KMS-11 (cell line): ENCODE results near the gene INO80B.

Experiments
- H2AFZ ChIP-seq: fragments of 200-600 bp; sonication (generic); 2 replicates; pipeline ENCODE4 v1.6.1; 2016; ENCODE audit warnings: antibody characterized with exemption, mixed run types, low read depth
- H3K27ac ChIP-seq: fragments of 200-600 bp; sonication (generic); 2 replicates; pipeline ENCODE4 v1.6.1; 2016; ENCODE audit warnings: mild to moderate bottlenecking, mixed run types
- H3K27me3 ChIP-seq: fragments of 200-600 bp; sonication (generic); 2 replicates; pipeline ENCODE4 v1.6.1; 2017; ENCODE audit warnings: mild to moderate bottlenecking, low read depth, mixed run types, moderate library complexity; ENCODE audit not compliant: insufficient read depth
- H3K36me3 ChIP-seq: fragments of 200-600 bp; sonication (generic); 2 replicates; pipeline ENCODE4 v1.6.1; 2017; ENCODE audit warnings: mild to moderate bottlenecking, mixed run types; ENCODE audit not compliant: insufficient read depth
- H3K4me1 ChIP-seq: fragments of 200-600 bp; sonication (generic); 2 replicates; pipeline ENCODE4 v1.6.1; 2016; ENCODE audit warnings: mild to moderate bottlenecking, low read depth, mixed run types; ENCODE audit not compliant: poor library complexity, severe bottlenecking
- H3K4me2 ChIP-seq: fragments of 200-600 bp; sonication (generic); 2 replicates; pipeline ENCODE4 v1.7.0; 2016; ENCODE audit warnings: mild to moderate bottlenecking, mixed run types
- H3K4me3 ChIP-seq: fragments of 200-600 bp; sonication (generic); IDR thresholded peaks from 2 replicates; pipeline ENCODE4 v1.6.1; 2017; ENCODE audit warnings: low read depth, low read length, mixed read lengths; ENCODE audit not compliant: insufficient read depth
- H3K79me2 ChIP-seq: fragments of 200-600 bp; sonication (generic); 2 replicates; pipeline ENCODE4 v1.6.1; 2016; ENCODE audit warnings: low read depth, mixed run types; ENCODE audit not compliant: insufficient read depth
- H3K9ac ChIP-seq: fragments of 200-600 bp; sonication (generic); 2 replicates; pipeline ENCODE4 v1.6.1; 2016; ENCODE audit warnings: mild to moderate bottlenecking, mixed run types
- H4K20me1 ChIP-seq: fragments of 200-600 bp; sonication (generic); 2 replicates; pipeline ENCODE4 v1.6.1; 2016; ENCODE audit warnings: mild to moderate bottlenecking, mixed run types; ENCODE audit not compliant: insufficient read depth
- TF ChIP-seq, protein P1 (sequence below): fragments of 200-600 bp; sonication (generic); conservative IDR thresholded peaks from 2 replicates; pipeline ENCODE4 v1.6.1; 2017; ENCODE audit warnings: low read depth, mild to moderate bottlenecking, antibody characterized with exemption, low read length, moderate library complexity, mixed read lengths

INO80B gene

GRCh38 chr2:74498500-74499266, 43.8 kb downstream of the INO80B start:
- H4K20me1 ChIP-seq, result no peaks in the 10 kb centered on the region
- H3K36me3 ChIP-seq, result no peaks in the 10 kb centered on the region
- no peak overlapping the region for H3K4me3 ChIP-seq
- H3K9ac ChIP-seq, result no peak overlapping the region
- TF ChIP-seq, protein P1, sequence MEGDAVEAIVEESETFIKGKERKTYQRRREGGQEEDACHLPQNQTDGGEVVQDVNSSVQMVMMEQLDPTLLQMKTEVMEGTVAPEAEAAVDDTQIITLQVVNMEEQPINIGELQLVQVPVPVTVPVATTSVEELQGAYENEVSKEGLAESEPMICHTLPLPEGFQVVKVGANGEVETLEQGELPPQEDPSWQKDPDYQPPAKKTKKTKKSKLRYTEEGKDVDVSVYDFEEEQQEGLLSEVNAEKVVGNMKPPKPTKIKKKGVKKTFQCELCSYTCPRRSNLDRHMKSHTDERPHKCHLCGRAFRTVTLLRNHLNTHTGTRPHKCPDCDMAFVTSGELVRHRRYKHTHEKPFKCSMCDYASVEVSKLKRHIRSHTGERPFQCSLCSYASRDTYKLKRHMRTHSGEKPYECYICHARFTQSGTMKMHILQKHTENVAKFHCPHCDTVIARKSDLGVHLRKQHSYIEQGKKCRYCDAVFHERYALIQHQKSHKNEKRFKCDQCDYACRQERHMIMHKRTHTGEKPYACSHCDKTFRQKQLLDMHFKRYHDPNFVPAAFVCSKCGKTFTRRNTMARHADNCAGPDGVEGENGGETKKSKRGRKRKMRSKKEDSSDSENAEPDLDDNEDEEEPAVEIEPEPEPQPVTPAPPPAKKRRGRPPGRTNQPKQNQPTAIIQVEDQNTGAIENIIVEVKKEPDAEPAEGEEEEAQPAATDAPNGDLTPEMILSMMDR, result no peak
- no peaks in the 10 kb centered on the region for H3K79me2 ChIP-seq
- no peak overlapping the region for H2AFZ ChIP-seq
- peaks cover 12% of the 10 kb centered on the region; the same call in 1 of the 2 replicates for H3K27me3 ChIP-seq
- no peak overlapping the region for H3K27ac ChIP-seq
- H3K4me2 ChIP-seq, result no peak overlapping the region
- H3K4me1 ChIP-seq, result peaks cover 10% of the 10 kb centered on the region

DNA sequence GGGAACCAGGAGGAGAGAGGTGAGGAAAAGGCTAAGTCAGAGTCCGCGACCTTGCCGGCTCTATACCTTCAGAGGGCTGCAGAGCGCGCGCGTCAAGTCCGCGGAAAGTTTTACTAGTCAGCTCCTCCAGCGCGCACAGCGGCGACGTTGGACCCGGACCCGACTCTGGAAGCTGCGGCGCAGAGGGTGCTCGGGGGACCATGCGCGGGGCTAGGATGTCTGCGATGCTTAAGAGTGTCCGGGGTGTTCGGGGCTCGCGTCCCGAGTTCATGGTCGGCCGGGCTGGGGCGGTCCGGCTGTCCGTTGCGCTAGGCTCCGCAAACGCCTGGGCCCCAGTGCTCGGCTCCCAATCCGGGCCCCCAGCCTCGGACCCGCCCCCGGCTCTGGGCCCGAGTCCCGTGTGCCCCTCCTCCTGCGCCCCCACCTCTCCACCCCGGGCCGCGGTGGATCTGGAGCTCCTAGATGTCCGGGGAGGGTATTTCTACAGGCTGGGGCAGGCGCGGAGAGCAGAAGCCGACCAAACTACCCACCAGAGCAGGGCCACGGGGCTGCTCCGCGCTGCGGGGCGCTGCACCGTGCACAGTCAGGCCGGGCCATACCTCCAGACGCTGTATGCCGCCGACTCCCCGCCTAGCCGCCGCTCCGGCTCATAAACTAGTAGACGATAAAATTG, 44.5 kb downstream of the INO80B start, which contains the start of gene LBX2:
TSS of gene LBX2 (minus strand) at position 337 of the 673 bp plus-strand sequence. CDS start at position 271, 66 bp downstream.
- H3K79me2 ChIP-seq, result no peaks in the 10 kb centered on the region
- no peak within 1 kb of the TSS for H3K9ac ChIP-seq
- H3K27me3 ChIP-seq, result peaks cover 12% of the 10 kb centered on the region; the same call in 1 of the 2 replicates
- no peak within 1 kb of the TSS for H3K4me2 ChIP-seq
- H3K36me3 ChIP-seq, result no peaks in the 10 kb centered on the region
- H3K4me1 ChIP-seq, result peaks cover 10% of the 10 kb centered on the region
- no peak within 1 kb of the TSS for H3K4me3 ChIP-seq
- TF ChIP-seq, protein P1, result no peak
- H2AFZ ChIP-seq, result no peak within 1 kb of the TSS
- H3K27ac ChIP-seq, result no peak within 1 kb of the TSS
- H4K20me1 ChIP-seq, result no peaks in the 10 kb centered on the region

DNA sequence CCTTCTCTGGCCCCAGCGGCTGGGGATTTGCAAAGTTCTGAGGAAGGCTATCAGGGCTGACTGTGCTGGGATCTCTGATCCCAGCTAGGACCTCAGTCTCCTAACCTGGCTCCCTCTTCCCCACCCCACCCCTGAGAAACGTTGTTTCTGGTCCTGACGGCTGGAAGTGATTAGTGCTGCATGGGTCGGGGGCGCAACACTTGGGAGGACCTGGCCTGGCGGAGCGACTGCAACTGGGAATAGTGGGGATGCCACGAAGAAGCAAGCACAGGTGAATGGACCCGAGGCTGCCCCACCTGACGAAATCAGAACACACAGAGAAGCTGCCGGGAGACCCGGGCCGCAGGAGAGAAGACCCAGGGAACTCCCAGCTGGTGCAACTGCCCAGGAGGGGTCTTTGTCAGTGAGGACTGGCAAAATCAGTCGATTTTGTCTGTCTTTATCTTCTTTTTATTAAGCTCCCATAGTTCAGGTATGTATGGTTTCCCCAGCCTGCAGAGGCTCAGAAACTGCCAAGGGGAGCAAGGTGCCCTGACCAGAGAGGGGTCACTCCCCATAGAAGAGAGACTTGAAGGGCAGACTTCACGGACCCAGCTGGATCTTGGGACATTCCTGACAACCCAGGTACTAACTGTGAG, 45.2 kb downstream of the INO80B start:
- Histone ChIP-seq H2AFZ (no peak overlapping the region), H3K36me3 (no peaks in the 10 kb centered on the region), H3K4me2 (no peak overlapping the region), H3K27me3 (peaks cover 12% of the 10 kb centered on the region; the same call in 1 of the 2 replicates), H3K27ac (no peak overlapping the region), H3K79me2 (no peaks in the 10 kb centered on the region), H3K9ac (no peak overlapping the region), H3K4me1 (peaks cover 10% of the 10 kb centered on the region), H3K4me3 (no peak overlapping the region), H4K20me1 (no peaks in the 10 kb centered on the region)
- TF ChIP-seq, protein P1, result no peak

DNA sequence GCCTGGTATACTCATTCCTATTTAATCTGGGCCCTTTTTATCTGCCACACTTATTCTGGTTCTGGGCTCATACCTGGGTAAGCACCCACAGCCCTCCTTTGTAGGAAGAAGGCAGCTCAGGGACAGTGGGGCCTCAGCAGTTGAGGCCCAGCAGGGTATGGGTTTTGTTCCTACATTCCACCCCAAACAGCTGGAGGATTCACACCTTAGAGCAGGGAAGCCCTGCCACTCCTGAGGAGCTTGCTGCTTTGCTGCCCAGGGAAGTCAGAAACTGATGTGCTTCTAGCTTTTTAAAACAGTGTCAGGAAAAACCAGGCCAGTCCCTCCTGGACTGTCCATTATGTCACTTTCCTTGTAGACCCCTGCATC, 45.7 kb downstream of the INO80B start:
- no peaks in the 10 kb centered on the region for H3K79me2 ChIP-seq
- H3K4me3 ChIP-seq, result no peak overlapping the region
- H3K4me1 ChIP-seq, result peaks cover 10% of the 10 kb centered on the region
- H3K27me3 ChIP-seq, result peaks cover 12% of the 10 kb centered on the region; the same call in 1 of the 2 replicates
- H3K36me3 ChIP-seq, result no peaks in the 10 kb centered on the region
- TF ChIP-seq, protein P1, result no peak
- H3K4me2 ChIP-seq, result no peak overlapping the region
- H2AFZ ChIP-seq, result no peak overlapping the region
- H3K27ac ChIP-seq, result no peak overlapping the region
- H4K20me1 ChIP-seq, result no peaks in the 10 kb centered on the region
- H3K9ac ChIP-seq, result no peak overlapping the region
